K562 (cell line): ENCODE results near the gene RNU6-8. TPM values are rescaled to one million over a fixed set of nuclear protein-coding genes. Genes with fewer than 3 reads are reported as not detected.

Experiments
- CEBPB ChIP-seq: fragments of 450-650 bp; IDR thresholded peaks from 2 replicates; pipeline ENCODE4 v1.6.1; 2016; ENCODE audit warnings: missing genetic modification characterization, missing compliant biosample characterization
- HDAC6 ChIP-seq: IDR thresholded peaks from 2 replicates; pipeline ENCODE4 v1.6.1; 2012; ENCODE audit warnings: low read depth, mild to moderate bottlenecking, control low read depth, inconsistent platforms, low read length, moderate library complexity
- HNRNPLL ChIP-seq: fragments of 200-400 bp; formaldehyde crosslinking; IDR thresholded peaks from 2 replicates; pipeline ENCODE4 v1.6.1; 2017; ENCODE audit warnings: low read length, low read depth, mild to moderate bottlenecking; ENCODE audit not compliant: poor library complexity, severe bottlenecking
- IFI16 ChIP-seq: fragments of 250-450 bp; sonication (Bioruptor Pico); IDR thresholded peaks from 2 replicates; pipeline ENCODE4 v2.1.2; 2022; ENCODE audit warnings: mild to moderate bottlenecking, inconsistent platforms
- PHF21A ChIP-seq: fragments of 450-650 bp; IDR thresholded peaks from 2 replicates; pipeline ENCODE4 v1.6.1; 2017; ENCODE audit warnings: low read depth, borderline replicate concordance
- PYGO2 ChIP-seq: fragments of 450-650 bp; IDR thresholded peaks from 2 replicates; pipeline ENCODE4 v1.6.1; 2016; ENCODE audit warnings: mild to moderate bottlenecking, missing genetic modification characterization, moderate library complexity, missing compliant biosample characterization
- RBFOX2 ChIP-seq: fragments of 200-400 bp; formaldehyde crosslinking; IDR thresholded peaks from 2 replicates; pipeline ENCODE4 v1.6.1; 2017; ENCODE audit warnings: low read depth, mild to moderate bottlenecking, low read length, moderate library complexity
- RHOXF2B ChIP-seq: fragments of 250-450 bp; sonication (Bioruptor Pico); conservative IDR thresholded peaks from 2 replicates; pipeline ENCODE4 v1.5.1; 2021
- YY1 ChIP-seq, 3 experiments: IDR thresholded peaks; 2 replicates each; pipeline ENCODE4 v1.6.1; 2011; ENCODE audit warnings: low read length in 2 of 3, mild to moderate bottlenecking in 2 of 3, moderate library complexity in 2 of 3, borderline replicate concordance in 1 of 3, control low read depth in 1 of 3, low read depth in 1 of 3; ENCODE audit not compliant: insufficient read depth in 3 of 3, insufficient replicate concordance in 2 of 3, control insufficient read depth in 1 of 3, insufficient read length in 1 of 3; ENCODE audit errors: extremely low read depth in 1 of 3
- ZNF146 ChIP-seq: IDR thresholded peaks from one replicate; pipeline ENCODE4 v1.6.1; 2018; ENCODE audit warnings: missing compliant biosample characterization; ENCODE audit not compliant: unreplicated experiment
- ZNF212 ChIP-seq: fragments of 450-650 bp; formaldehyde crosslinking; IDR thresholded peaks from 2 replicates; pipeline ENCODE4 v1.4.0; 2020; ENCODE audit warnings: mild to moderate bottlenecking
- ZNF561 ChIP-seq: fragments of 450-650 bp; formaldehyde crosslinking; conservative IDR thresholded peaks from 2 replicates; pipeline ENCODE4 v1.4.0; 2020; ENCODE audit warnings: mild to moderate bottlenecking, moderate library complexity
- polyA plus RNA-seq, 8 experiments: library from polyadenylated mRNA; depleted of rRNA in 4 of 8; stranded (reverse) in 5 of 8; unstranded in 3 of 8; fragments of >200 nt; fragmentation: Nextera tagmentation in 2 of 8; fragmentation: Illumina TruSeq in 1 of 8; extraction: Ambion mirVana in 2 of 8; extraction: Trizol in 1 of 8; gene quantifications; 2 replicates each; pipeline versions ENCODE4 v1.2.1 to v1.2.3, GENCODE V29; 2011 to 2014; ENCODE audit warnings: inconsistent platforms in 1 of 8, missing spikeins in 1 of 8
- total RNA-seq, 7 experiments: library from RNA; depleted of rRNA in 6 of 7; stranded (reverse); fragments of >200 nt in 6 of 7; fragmentation: Illumina TruSeq in 2 of 7; extraction: Trizol in 2 of 7; gene quantifications; 2 replicates each; pipeline versions ENCODE4 v1.2.1 to v1.2.3, GENCODE V29; 2011 to 2021; ENCODE audit warnings: low replicate concordance in 1 of 7
- TF ChIP-seq, protein P1 (sequence below): fragments of 200-800 bp; sonication (Bioruptor generic); IDR thresholded peaks from 2 replicates; pipeline ENCODE4 v1.6.1; 2017; ENCODE audit warnings: missing genetic modification characterization, missing compliant biosample characterization
- TF ChIP-seq, protein P2 (sequence below), 2 experiments: fragments of 450-650 bp; IDR thresholded peaks; 2 replicates each; pipeline ENCODE4 v1.6.1; 2016; ENCODE audit warnings: mild to moderate bottlenecking in 2 of 2, borderline replicate concordance in 1 of 2, low read depth in 1 of 2, moderate library complexity in 1 of 2
- TF ChIP-seq, protein P3 (sequence below): fragments of 450-650 bp; IDR thresholded peaks from 2 replicates; pipeline ENCODE4 v1.6.1; 2016

RNU6-8 gene
- total and polyA plus RNA-seq, 9 of the 15 experiments (the other 6 are each of a cell fraction or from before 2014, with no cell fraction given), result not detected

DNA sequence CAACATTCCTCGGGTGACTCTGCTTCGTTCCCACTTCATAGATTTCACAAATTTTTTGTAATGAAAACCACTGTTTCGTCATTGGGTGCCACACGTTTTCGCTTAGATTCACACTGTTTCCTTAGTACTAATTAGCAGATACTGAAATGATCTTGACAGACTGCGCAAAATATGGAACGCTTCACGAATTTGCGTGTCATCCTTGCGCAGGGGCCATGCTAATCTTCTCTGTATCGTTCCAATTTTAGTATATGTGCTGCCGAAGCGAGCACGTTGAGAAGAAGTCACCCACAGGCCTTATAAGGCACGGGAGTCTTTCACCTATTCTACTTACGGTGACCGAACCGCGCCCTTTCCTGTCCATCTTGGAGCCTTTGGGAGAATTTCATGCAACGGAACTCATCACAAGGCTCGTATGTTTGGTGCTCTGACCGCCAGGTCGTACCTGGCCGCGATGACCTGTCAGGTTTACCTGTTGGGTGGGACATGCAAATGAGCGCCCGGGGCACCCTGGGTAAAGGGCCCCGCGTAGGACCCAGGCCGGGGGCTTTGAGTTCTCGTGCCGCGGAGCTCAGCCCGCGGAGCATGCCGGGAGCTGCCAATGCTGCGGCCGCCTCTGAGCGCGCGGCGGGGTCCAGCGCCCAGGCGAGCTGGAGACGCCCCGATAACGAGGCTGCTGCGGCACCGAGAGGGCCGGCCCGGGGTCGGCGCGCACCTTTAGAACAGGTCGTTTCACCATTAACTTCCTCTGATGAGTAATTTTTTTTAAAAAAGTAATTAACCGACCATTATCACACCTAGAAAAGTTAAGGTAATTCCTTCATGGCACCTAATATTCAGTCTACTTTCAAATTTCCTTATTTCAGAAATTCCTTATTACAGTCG, at the start of gene RNU6-8 (continued):
- TF ChIP-seq PHF21A (no peak), HNRNPLL (peak; percentile 98), RBFOX2 (peak; percentile 86), IFI16 (CRISPR knock-in tag) (no peak), ZNF212 (CRISPR knock-in tag) (no peak), ZNF146 (CRISPR knock-in tag) (no peak), HDAC6 (no peak), RHOXF2B (CRISPR knock-in tag) (no peak), PYGO2 (tag) (no peak), ZNF561 (CRISPR knock-in tag) (no peak), YY1 (IDR thresholded peaks at IDR 0.05; ENCODE audit: borderline replicate concordance in 1 of 3, control insufficient read depth in 1 of 3, extremely low read depth in 1 of 3, insufficient read depth in 3 of 3, insufficient read length in 1 of 3, insufficient replicate concordance in 2 of 3, low read depth in 1 of 3, low read length in 2 of 3) (no peak), CEBPB (tag) (peak; percentile 68)
- TF ChIP-seq, protein P1, sequence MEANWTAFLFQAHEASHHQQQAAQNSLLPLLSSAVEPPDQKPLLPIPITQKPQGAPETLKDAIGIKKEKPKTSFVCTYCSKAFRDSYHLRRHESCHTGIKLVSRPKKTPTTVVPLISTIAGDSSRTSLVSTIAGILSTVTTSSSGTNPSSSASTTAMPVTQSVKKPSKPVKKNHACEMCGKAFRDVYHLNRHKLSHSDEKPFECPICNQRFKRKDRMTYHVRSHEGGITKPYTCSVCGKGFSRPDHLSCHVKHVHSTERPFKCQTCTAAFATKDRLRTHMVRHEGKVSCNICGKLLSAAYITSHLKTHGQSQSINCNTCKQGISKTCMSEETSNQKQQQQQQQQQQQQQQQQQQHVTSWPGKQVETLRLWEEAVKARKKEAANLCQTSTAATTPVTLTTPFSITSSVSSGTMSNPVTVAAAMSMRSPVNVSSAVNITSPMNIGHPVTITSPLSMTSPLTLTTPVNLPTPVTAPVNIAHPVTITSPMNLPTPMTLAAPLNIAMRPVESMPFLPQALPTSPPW (CRISPR knock-in tag), result peak; percentile 43; the same call in 1 of the 2 replicates
- TF ChIP-seq, protein P2, sequence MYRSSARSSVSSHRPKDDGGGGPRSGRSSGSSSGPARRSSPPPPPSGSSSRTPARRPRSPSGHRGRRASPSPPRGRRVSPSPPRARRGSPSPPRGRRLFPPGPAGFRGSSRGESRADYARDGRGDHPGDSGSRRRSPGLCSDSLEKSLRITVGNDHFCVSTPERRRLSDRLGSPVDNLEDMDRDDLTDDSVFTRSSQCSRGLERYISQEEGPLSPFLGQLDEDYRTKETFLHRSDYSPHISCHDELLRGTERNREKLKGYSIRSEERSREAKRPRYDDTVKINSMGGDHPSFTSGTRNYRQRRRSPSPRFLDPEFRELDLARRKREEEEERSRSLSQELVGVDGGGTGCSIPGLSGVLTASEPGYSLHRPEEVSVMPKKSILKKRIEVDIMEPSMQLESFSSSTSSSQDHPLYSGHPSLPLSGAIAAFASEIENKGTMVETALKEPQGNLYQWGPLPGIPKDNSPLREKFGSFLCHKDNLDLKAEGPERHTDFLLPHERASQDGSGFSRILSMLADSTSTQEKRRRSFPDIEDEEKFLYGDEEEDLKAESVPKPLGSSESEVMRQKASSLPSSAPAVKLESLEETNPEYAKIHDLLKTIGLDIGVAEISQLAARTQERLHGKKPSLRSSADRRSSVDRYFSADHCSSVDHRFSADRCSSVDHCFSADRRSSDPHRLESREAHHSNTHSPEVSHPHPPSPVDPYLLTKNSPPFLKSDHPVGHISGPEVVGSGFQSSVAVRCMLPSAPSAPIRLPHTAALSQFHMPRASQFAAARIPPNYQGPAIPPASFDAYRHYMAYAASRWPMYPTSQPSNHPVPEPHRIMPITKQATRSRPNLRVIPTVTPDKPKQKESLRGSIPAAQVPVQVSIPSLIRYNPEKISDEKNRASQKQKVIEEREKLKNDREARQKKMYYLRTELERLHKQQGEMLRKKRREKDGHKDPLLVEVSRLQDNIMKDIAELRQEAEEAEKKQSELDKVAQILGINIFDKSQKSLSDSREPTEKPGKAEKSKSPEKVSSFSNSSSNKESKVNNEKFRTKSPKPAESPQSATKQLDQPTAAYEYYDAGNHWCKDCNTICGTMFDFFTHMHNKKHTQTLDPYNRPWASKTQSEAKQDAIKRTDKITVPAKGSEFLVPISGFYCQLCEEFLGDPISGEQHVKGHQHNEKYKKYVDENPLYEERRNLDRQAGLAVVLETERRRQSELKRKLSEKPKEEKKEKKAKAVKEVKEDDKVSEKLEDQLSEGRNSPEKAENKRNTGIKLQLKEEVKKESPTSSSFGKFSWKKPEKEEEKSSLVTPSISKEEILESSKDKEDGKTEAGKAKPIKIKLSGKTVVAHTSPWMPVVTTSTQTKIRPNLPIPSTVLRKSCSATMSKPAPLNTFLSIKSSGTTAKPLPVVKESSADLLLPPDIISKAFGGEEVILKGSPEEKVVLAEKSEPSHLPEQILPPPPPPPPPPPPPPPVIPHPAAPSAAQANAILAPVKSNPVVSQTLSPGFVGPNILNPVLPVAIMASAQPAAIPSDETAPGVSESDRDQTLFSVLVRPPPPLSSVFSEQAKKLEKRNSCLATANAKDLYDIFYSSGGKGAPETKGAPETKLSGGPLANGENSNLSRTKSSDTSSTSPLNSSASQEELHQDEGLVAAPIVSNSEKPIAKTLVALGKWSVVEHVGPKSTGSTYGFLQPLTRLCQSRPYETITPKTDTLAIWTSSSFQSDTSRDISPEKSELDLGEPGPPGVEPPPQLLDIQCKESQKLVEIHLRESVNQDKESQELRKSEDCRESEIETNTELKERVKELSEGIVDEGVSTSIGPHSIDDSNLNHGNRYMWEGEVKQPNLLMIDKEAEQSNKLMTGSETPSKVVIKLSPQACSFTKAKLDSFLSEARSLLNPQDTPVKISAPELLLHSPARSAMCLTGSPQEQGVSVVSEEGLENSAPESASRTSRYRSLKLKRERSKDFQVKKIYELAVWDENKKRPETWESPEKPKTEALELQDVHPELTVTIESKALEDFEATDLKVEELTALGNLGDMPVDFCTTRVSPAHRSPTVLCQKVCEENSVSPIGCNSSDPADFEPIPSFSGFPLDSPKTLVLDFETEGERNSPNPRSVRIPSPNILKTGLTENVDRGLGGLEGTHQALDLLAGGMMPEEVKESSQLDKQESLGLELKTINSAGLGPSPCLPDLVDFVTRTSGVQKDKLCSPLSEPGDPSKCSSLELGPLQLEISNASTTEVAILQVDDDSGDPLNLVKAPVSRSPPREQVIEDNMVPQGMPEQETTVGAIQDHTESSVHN (IDR thresholded peaks at IDR 0.05; ENCODE audit: borderline replicate concordance in 1 of 2, low read depth in 1 of 2), result no peak
- TF ChIP-seq, protein P3, sequence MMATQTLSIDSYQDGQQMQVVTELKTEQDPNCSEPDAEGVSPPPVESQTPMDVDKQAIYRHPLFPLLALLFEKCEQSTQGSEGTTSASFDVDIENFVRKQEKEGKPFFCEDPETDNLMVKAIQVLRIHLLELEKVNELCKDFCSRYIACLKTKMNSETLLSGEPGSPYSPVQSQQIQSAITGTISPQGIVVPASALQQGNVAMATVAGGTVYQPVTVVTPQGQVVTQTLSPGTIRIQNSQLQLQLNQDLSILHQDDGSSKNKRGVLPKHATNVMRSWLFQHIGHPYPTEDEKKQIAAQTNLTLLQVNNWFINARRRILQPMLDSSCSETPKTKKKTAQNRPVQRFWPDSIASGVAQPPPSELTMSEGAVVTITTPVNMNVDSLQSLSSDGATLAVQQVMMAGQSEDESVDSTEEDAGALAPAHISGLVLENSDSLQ, result peak; percentile 40; the same call in 1 of the 2 replicates
